NCI-H460 (cell line): Measurements from ENCODE around the gene C19orf44. TPM values are rescaled to one million over a fixed set of nuclear protein-coding genes. Genes with fewer than 3 reads are reported as not detected.

Source experiments
- DNase-seq: peaks from one replicate; pipeline ENCODE4 v3.0.0-alpha.2; 2016; ENCODE audit warnings: low read depth; ENCODE audit errors: extremely low read depth
- small RNA-seq, 2 experiments: library from RNA; depleted of rRNA; stranded (forward); fragments of <200 nt; gene quantifications; one replicate each; pipeline ENCODE3, GENCODE V24; 2014
- total RNA-seq: library from RNA; depleted of rRNA; stranded (reverse); fragments of >200 nt; shearing (Covaris generic); gene quantifications from 2 replicates; pipeline ENCODE4 v1.2.3, GENCODE V29; 2014; rRNA removed

The C19orf44 gene
- total RNA-seq, 1 experiment from 2014 or later = 3.3 TPM

DNA sequence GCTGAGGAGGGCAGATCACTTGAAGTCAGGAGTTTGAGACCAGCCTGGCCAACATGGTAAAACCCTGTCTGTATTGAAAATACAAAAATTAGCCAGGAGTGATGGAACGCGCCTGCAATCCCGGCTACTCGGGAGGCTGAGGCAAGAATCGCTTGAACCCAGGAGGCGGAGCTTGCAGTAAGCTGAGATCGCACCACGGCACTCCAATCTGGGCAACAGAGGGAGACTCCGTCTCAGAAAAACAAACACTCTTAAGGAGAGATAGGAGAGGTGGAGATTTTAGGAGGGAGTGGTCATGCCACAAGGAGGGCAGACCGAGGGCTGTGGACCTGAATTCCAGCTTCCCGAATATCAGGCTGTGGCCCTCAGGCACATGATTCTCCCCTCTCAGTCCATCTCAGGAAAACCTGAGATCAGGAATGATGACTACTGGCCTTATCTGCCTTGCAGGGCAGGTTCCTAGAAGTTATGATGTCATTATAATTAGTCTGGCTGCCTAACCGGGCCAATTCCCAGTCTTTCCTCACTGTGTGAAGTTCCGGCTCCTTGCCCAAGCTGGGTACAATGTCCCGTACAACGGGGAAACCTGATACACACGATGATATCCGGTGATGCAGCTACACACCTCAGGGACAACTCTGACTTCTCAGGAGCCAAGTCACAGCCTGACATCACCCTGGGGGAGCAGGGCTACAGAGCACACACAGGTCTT lies 73.6 kb downstream of the C19orf44 start:
- no peak for DNase-seq

Small RNAs within 50 kb of the gene (small RNA-seq; reads per million reads assigned to genes)
- gene RN7SL146P = 0 to 0.23 reads per million in 2 experiments

Other genes starting within 250 kb of the C19orf44 start
- gene KLF2, start 171.6 kb upstream of the C19orf44 start, total RNA-seq = 13.5 and 16.8 TPM in 2 replicates
- gene EPS15L1, start 24.4 kb upstream of the C19orf44 start, total RNA-seq = 4.0 and 5.3 TPM in 2 replicates
- gene CALR3, start 227 bp upstream of the C19orf44 start, total RNA-seq = 0.26 TPM in 1 of 2 replicates, not detected in the other
- 5.9 and 7.0 TPM in 2 replicates for gene CHERP, start 46.0 kb downstream of the C19orf44 start, total RNA-seq
- 21.2 and 23.2 TPM in 2 replicates for gene SLC35E1, start 76.0 kb downstream of the C19orf44 start, total RNA-seq
- gene MED26, start 131.8 kb downstream of the C19orf44 start, total RNA-seq = 4.4 and 4.5 TPM in 2 replicates
- gene SMIM7, start 163.8 kb downstream of the C19orf44 start, total RNA-seq = 96.1 and 96.5 TPM in 2 replicates
- 0.40 and 0.94 TPM in 2 replicates for gene TMEM38A, start 164.7 kb downstream of the C19orf44 start, total RNA-seq
- gene NWD1, start 223.5 kb downstream of the C19orf44 start, total RNA-seq = 0.05 TPM in 1 of 2 replicates, not detected in the other